GM12865 (cell line): Measurements from ENCODE around the gene PLXDC2.
"Not testable (repeated sequence)": the region's sequence is repeated elsewhere in the genome, so short reads cannot be mapped to it uniquely, and the experiment has no call there.

Source experiments
- DNase-seq: peaks from one replicate; pipeline ENCODE4 v3.0.0; 2010; ENCODE audit warnings: low read depth
- H3K4me3 ChIP-seq: 2 replicates; pipeline ENCODE4 v1.5.1; 2011; ENCODE audit warnings: mild to moderate bottlenecking, low read depth, low read length, control low read depth
- CTCF ChIP-seq: IDR thresholded peaks from 2 replicates; pipeline ENCODE4 v1.5.1; 2011; ENCODE audit warnings: low read length, control low read depth, low read depth, inconsistent platforms; ENCODE audit not compliant: insufficient read depth; ENCODE audit errors: missing control alignments

PLXDC2 gene

GRCh38 chr10:19816411-19817230, at the start of gene PLXDC2:
Gene PLXDC2, plus strand, starts transcription at chr10:19816432.
- H3K4me3 ChIP-seq = peak within 1 kb of the TSS; percentile 53
- peak; percentile 41 for DNase-seq

GRCh38 chr10:19767876-19768275, 48.4 kb upstream of the PLXDC2 start:
- no peak for DNase-seq
- H3K4me3 ChIP-seq = no peak overlapping the region
- no peak for TF ChIP-seq CTCF

More at GRCh38 chr10:19816411-19817230, at the start of gene PLXDC2:
- no peak for TF ChIP-seq CTCF

GRCh38 chr10:19769826-19770225, 46.4 kb upstream of the PLXDC2 start:
- DNase-seq, H3K4me3 ChIP-seq: not testable (repeated sequence)

- TF ChIP-seq CTCF = no peak
- H3K4me3 ChIP-seq = no peak overlapping the region
- DNase-seq = no peak
These were observed 43.3 kb upstream of the PLXDC2 start for GRCh38 chr10:19772972-19773371.

- H3K4me3 ChIP-seq = no peak overlapping the region
- DNase-seq = no peak
- TF ChIP-seq CTCF = no peak
These were observed 40.9 kb upstream of the PLXDC2 start for GRCh38 chr10:19775296-19775695.

GRCh38 chr10:19777806-19778205, 38.4 kb upstream of the PLXDC2 start:
- DNase-seq = no peak
- H3K4me3 ChIP-seq = no peak overlapping the region
- TF ChIP-seq CTCF = no peak

GRCh38 chr10:19778996-19779395, 37.2 kb upstream of the PLXDC2 start:
- no peak for TF ChIP-seq CTCF
- no peak overlapping the region for H3K4me3 ChIP-seq
- DNase-seq = no peak
